Endothelial cell of umbilical vein (primary cell): ENCODE measurements around the gene MAP3K19. TPM values are rescaled to one million over a fixed set of nuclear protein-coding genes. Genes with fewer than 3 reads are reported as not detected.

ENCODE experiments used
- BruUV-seq: library from RNA; stranded (reverse); fragments of 400-500 nt; replicated peaks from 2 replicates; lab custom pipeline; 2021; lab: Mats Ljungman, UMichigan
- CTCF ChIA-PET: fragments of 300-600, 350-600 bp; sonication (Branson Sonifier 250); formaldehyde crosslinking; loops from one replicate; lab custom pipeline; 2021; ENCODE audit warnings: antibody characterized with exemption, inconsistent platforms; lab: Charles Lee
- POLR2A ChIA-PET: fragments of 300-600, 350-600 bp; sonication (Branson Sonifier 250); formaldehyde crosslinking; loops from one replicate; lab custom pipeline; 2021; ENCODE audit warnings: antibody characterized with exemption, inconsistent platforms; lab: Charles Lee
- DNase-seq: peaks from one replicate; pipeline ENCODE4 v3.0.0-alpha.2; 2011; ENCODE audit warnings: low read depth, low spot score
- FAIRE-seq: peaks from 2 replicates; lab custom pipeline; 2011; peaks lifted over from hg19 to GRCh38; lab: Jason Lieb, UNC
- H2AFZ ChIP-seq: 2 replicates; pipeline ENCODE4 v1.6.0; 2012; ENCODE audit warnings: low read depth, low read length, control low read depth, inconsistent platforms
- H3K27ac ChIP-seq: 2 replicates; pipeline ENCODE4 v1.5.1; 2011; ENCODE audit warnings: low read depth, mild to moderate bottlenecking, control low read depth, low read length, moderate library complexity; ENCODE audit not compliant: insufficient read depth
- H3K27me3 ChIP-seq, 2 experiments: 2 replicates each; pipeline versions ENCODE4 v1.6.0 to v1.6.1; 2011; ENCODE audit warnings: low read length in 2 of 2, mixed read lengths in 1 of 2; ENCODE audit not compliant: control insufficient read depth in 2 of 2, insufficient read depth in 2 of 2
- H3K36me3 ChIP-seq, 2 experiments: 2 replicates in 1 of 2; 3 replicates in 1 of 2; pipeline ENCODE4 v1.5.1; 2011; ENCODE audit warnings: low read length in 2 of 2, mild to moderate bottlenecking in 1 of 2, moderate library complexity in 1 of 2; ENCODE audit not compliant: control insufficient read depth in 2 of 2, insufficient read depth in 2 of 2; ENCODE audit errors: extremely low read depth in 1 of 2
- H3K4me1 ChIP-seq: 3 replicates; pipeline ENCODE4 v1.5.1; 2011; ENCODE audit warnings: mild to moderate bottlenecking, low read length; ENCODE audit not compliant: control insufficient read depth, insufficient read depth; ENCODE audit errors: extremely low read depth
- H3K4me2 ChIP-seq: 2 replicates; pipeline ENCODE4 v1.6.1; 2011; ENCODE audit warnings: low read length, control low read depth, mixed read lengths; ENCODE audit not compliant: insufficient read depth
- H3K4me3 ChIP-seq, 3 experiments: fragments of 200-600 bp in 1 of 3; sonication (generic), shearing (Covaris generic) in 1 of 3; replicated peaks in 1 of 3; 2 replicates each; pipeline ENCODE4 v1.5.1; 2011 to 2016; ENCODE audit warnings: control low read depth in 3 of 3, low read length in 3 of 3, mild to moderate bottlenecking in 2 of 3, inconsistent platforms in 1 of 3, low read depth in 1 of 3, moderate library complexity in 1 of 3; ENCODE audit not compliant: insufficient read depth in 1 of 3
- H3K79me2 ChIP-seq: 2 replicates; pipeline ENCODE4 v1.6.0; 2012; ENCODE audit warnings: low read length, inconsistent platforms; ENCODE audit not compliant: control insufficient read depth, insufficient read depth
- H3K9ac ChIP-seq: replicated peaks from 2 replicates; pipeline ENCODE3; 2011; ENCODE audit warnings: low read length, control low read depth; ENCODE audit not compliant: insufficient read depth; ENCODE audit errors: extremely low read depth
- H3K9me1 ChIP-seq: replicated peaks from 3 replicates; pipeline ENCODE4 v1.6.0; 2011; ENCODE audit warnings: mild to moderate bottlenecking, low read length; ENCODE audit not compliant: control insufficient read depth, insufficient read depth; ENCODE audit errors: extremely low read depth
- H3K9me3 ChIP-seq: replicated peaks from 2 replicates; pipeline ENCODE4 v1.5.1; 2012; ENCODE audit warnings: low read length, inconsistent platforms; ENCODE audit not compliant: control insufficient read depth, insufficient read depth
- H4K20me1 ChIP-seq: replicated peaks from 2 replicates; pipeline ENCODE3; 2011; ENCODE audit warnings: mild to moderate bottlenecking, low read length; ENCODE audit not compliant: control insufficient read depth, insufficient read depth; ENCODE audit errors: extremely low read depth
- EZH2 ChIP-seq: IDR thresholded peaks from 2 replicates; pipeline ENCODE4 v1.6.1; 2012; ENCODE audit warnings: borderline replicate concordance, low read depth, mild to moderate bottlenecking, moderate library complexity, low read length, inconsistent platforms; ENCODE audit not compliant: severe bottlenecking
- FOS ChIP-seq: IDR thresholded peaks from 2 replicates; pipeline ENCODE4 v1.6.1; 2011; ENCODE audit warnings: mild to moderate bottlenecking, low read length, moderate library complexity, borderline replicate concordance; ENCODE audit not compliant: insufficient read depth
- GATA2 ChIP-seq: IDR thresholded peaks from 2 replicates; pipeline ENCODE4 v1.7.0; 2011; ENCODE audit warnings: low read depth, mild to moderate bottlenecking, moderate library complexity, mixed read lengths, low read length; ENCODE audit not compliant: insufficient read length, insufficient read depth
- JUN ChIP-seq: IDR thresholded peaks from 2 replicates; pipeline ENCODE4 v1.6.1; 2011; ENCODE audit warnings: borderline replicate concordance, low read depth; ENCODE audit not compliant: insufficient read length, insufficient read depth
- MAX ChIP-seq: IDR thresholded peaks from 2 replicates; pipeline ENCODE4 v1.6.1; 2011; ENCODE audit not compliant: insufficient read depth, insufficient read length
- POLR2A ChIP-seq: IDR thresholded peaks from 2 replicates; pipeline ENCODE4 v1.6.1; 2012; ENCODE audit warnings: low read depth, mild to moderate bottlenecking, control low read depth, low read length
- POLR2AphosphoS5 ChIP-seq: IDR thresholded peaks from 2 replicates; pipeline ENCODE4 v1.6.1; 2012; ENCODE audit warnings: low read depth, mild to moderate bottlenecking, control low read depth, low read length, moderate library complexity; ENCODE audit not compliant: insufficient read depth
- dilution Hi-C: fragments of 300-500 bp; cut with MboI; formaldehyde crosslinking; loops from one replicate; pipeline ENCODE4 v1.15.0; 2019; ENCODE audit warnings: low sequenced_read_pairs; ENCODE audit not compliant: extremely low pct_ligation_motif_present
- intact Hi-C: fragments of 100-400 bp; cut with micrococcal nuclease; formaldehyde crosslinking; loops from one replicate; pipeline ENCODE4 v1.10.0; 2022
- polyA plus RNA-seq, 4 experiments: library from polyadenylated mRNA; depleted of rRNA in 3 of 4; stranded (reverse) in 3 of 4; unstranded in 1 of 4; fragments of >200 nt; gene quantifications; 2 replicates each; pipeline versions ENCODE4 v1.2.1 to v1.2.3, GENCODE V29; 2011 to 2012; ENCODE audit warnings: missing spikeins in 1 of 4
- total RNA-seq: library from RNA; stranded (reverse); gene quantifications from 2 replicates; pipeline ENCODE4 v1.2.3, GENCODE V29; 2021

MAP3K19 gene
- total and polyA plus RNA-seq, 2 donors (not counting 3 experiments of a cell fraction or from before 2014, with no cell fraction given), result not detected

- Histone ChIP-seq H3K4me2 (no peak overlapping the region), H3K79me2 (peaks cover 29% of the 10 kb centered on the region), H3K27ac (no peak overlapping the region), H3K36me3 (no peaks in the 10 kb centered on the region), H2AFZ (no peak overlapping the region), H3K27me3 (peaks cover 3% of the 10 kb centered on the region in 2 experiments), H3K9me1 (no peaks in the 10 kb centered on the region), H3K9ac (no peak overlapping the region), H3K4me3 (no peak overlapping the region), H3K9me3 (no peaks in the 10 kb centered on the region), H4K20me1 (no peaks in the 10 kb centered on the region), H3K4me1 (peaks cover 23% of the 10 kb centered on the region)
- no peak for TF ChIP-seq POLR2A
- TF ChIP-seq POLR2AphosphoS5, result no peak
- TF ChIP-seq MAX, result no peak
- no peak for TF ChIP-seq FOS
- TF ChIP-seq JUN, result no peak
- no peak for TF ChIP-seq EZH2
- no TSS peak for BruUV-seq
- intact Hi-C loops (loop anchor here (5.0 kb wide), 1 partner anchor 192 kb away; no protein-coding TSS in a partner anchor), dilution Hi-C loops (no loop called here)
- ChIA-PET POLR2A (no interaction called here), CTCF (interaction anchor here (0.9 to 1.4 kb wide), 2 partner anchors 22 to 104 kb away, joined by 3 read pairs; no protein-coding TSS in a partner anchor)
- FAIRE-seq, result no peak
- no peak for DNase-seq
These were observed 2.9 kb upstream of the MAP3K19 start for GRCh38 chr2:135050132-135050531.

- no peak for FAIRE-seq
- ChIA-PET POLR2A (no interaction called here), CTCF (interaction anchor here (0.6 to 1.6 kb wide), 3 partner anchors 10 to 115 kb away, joined by 3 to 4 read pairs (median 3); no protein-coding TSS in a partner anchor)
- Histone ChIP-seq H2AFZ (no peak overlapping the region), H3K9ac (no peak overlapping the region), H3K4me2 (no peak overlapping the region), H3K36me3 (no peaks in the 10 kb centered on the region), H4K20me1 (no peaks in the 10 kb centered on the region), H3K4me1 (peaks cover 4% of the 10 kb centered on the region), H3K9me1 (no peaks in the 10 kb centered on the region), H3K27me3 (peaks cover 7 to 11% of the 10 kb centered on the region in 2 experiments), H3K9me3 (no peaks in the 10 kb centered on the region), H3K79me2 (peaks cover 10% of the 10 kb centered on the region), H3K4me3 (no peak overlapping the region), H3K27ac (no peak overlapping the region)
- BruUV-seq, result no TSS peak
- dilution Hi-C loops (no loop called here), intact Hi-C loops (no loop called here)
- no peak for DNase-seq
- TF ChIP-seq EZH2 (no peak), FOS (no peak), GATA2 (no peak)
These were observed 875 bp upstream of the MAP3K19 start for GRCh38 chr2:135048122-135048521.
